H9 (cell line): ENCODE results near the gene FBXO24. TPM values are rescaled to one million over a fixed set of nuclear protein-coding genes. Genes with fewer than 3 reads are reported as not detected.

Experiments used
- DNase-seq: peaks from one replicate; pipeline ENCODE4 v3.0.0-alpha.2; 2017
- H2AFZ ChIP-seq: one replicate; pipeline ENCODE4 v1.6.1; 2013; ENCODE audit warnings: mild to moderate bottlenecking, low read length, control low read depth, moderate library complexity
- H2AK5ac ChIP-seq: 2 replicates; pipeline ENCODE4 v1.6.1; 2013; ENCODE audit warnings: low read length, control low read depth, mixed read lengths; ENCODE audit not compliant: insufficient read length
- H2BK120ac ChIP-seq: one replicate; pipeline ENCODE4 v1.6.1; 2013; ENCODE audit warnings: low read depth, mild to moderate bottlenecking, low read length, control low read depth, inconsistent platforms; ENCODE audit not compliant: poor library complexity, severe bottlenecking
- H2BK12ac ChIP-seq: 2 replicates; pipeline ENCODE4 v1.6.1; 2013; ENCODE audit warnings: low read length, control low read depth, mixed read lengths, low read depth; ENCODE audit not compliant: insufficient read length
- H2BK15ac ChIP-seq: 2 replicates; pipeline ENCODE4 v1.6.1; 2013; ENCODE audit warnings: low read depth, low read length, control low read depth
- H2BK20ac ChIP-seq: one replicate; pipeline ENCODE4 v1.6.1; 2013; ENCODE audit warnings: low read depth, mild to moderate bottlenecking, low read length, control low read depth, inconsistent platforms; ENCODE audit not compliant: poor library complexity, severe bottlenecking
- H2BK5ac ChIP-seq: 2 replicates; pipeline ENCODE4 v1.6.1; 2013; ENCODE audit warnings: low read length, control low read depth, mixed read lengths; ENCODE audit not compliant: insufficient read length
- H3K14ac ChIP-seq: 2 replicates; pipeline ENCODE4 v1.6.1; 2013; ENCODE audit warnings: low read length, control low read depth; ENCODE audit not compliant: insufficient read depth
- H3K18ac ChIP-seq: 2 replicates; pipeline ENCODE4 v1.6.1; 2013; ENCODE audit warnings: low read depth, mild to moderate bottlenecking, mixed read lengths, low read length, control low read depth; ENCODE audit not compliant: insufficient read length
- H3K23ac ChIP-seq: 2 replicates; pipeline ENCODE4 v1.6.1; 2013; ENCODE audit warnings: low read length, control low read depth, mixed read lengths, low read depth; ENCODE audit not compliant: insufficient read length
- H3K23me2 ChIP-seq: 2 replicates; pipeline ENCODE4 v1.6.1; 2013; ENCODE audit warnings: low read depth, mild to moderate bottlenecking, mixed read lengths, low read length, control low read depth; ENCODE audit not compliant: insufficient read length, poor library complexity, severe bottlenecking
- H3K27ac ChIP-seq: 2 replicates; pipeline ENCODE4 v1.5.1; 2013; ENCODE audit warnings: low read length, control low read depth, mixed read lengths, low read depth; ENCODE audit not compliant: insufficient read length
- H3K27me3 ChIP-seq: 2 replicates; pipeline ENCODE4 v1.6.1; 2013; ENCODE audit warnings: low read length, control low read depth, inconsistent platforms; ENCODE audit not compliant: insufficient read depth
- H3K4ac ChIP-seq: 2 replicates; pipeline ENCODE4 v1.6.1; 2013; ENCODE audit warnings: low read depth, mild to moderate bottlenecking, control low read depth, inconsistent platforms, low read length, moderate library complexity
- H3K4me1 ChIP-seq: 2 replicates; pipeline ENCODE4 v1.6.1; 2013; ENCODE audit warnings: low read length, control low read depth, inconsistent platforms; ENCODE audit not compliant: insufficient read depth
- H3K4me2 ChIP-seq: 2 replicates; pipeline ENCODE4 v1.6.1; 2013; ENCODE audit warnings: low read length, control low read depth, mixed read lengths; ENCODE audit not compliant: insufficient read length, insufficient read depth
- H3K56ac ChIP-seq: 2 replicates; pipeline ENCODE4 v1.6.1; 2013; ENCODE audit warnings: low read depth, mild to moderate bottlenecking, mixed read lengths, low read length, control low read depth; ENCODE audit not compliant: insufficient read length
- H3K79me1 ChIP-seq: 2 replicates; pipeline ENCODE4 v1.6.1; 2013; ENCODE audit warnings: low read depth, mild to moderate bottlenecking, moderate library complexity, low read length, control low read depth, inconsistent platforms; ENCODE audit not compliant: insufficient read depth, poor library complexity, severe bottlenecking
- H3K79me2 ChIP-seq: 2 replicates; pipeline ENCODE4 v1.6.1; 2013; ENCODE audit warnings: low read length, control low read depth, inconsistent platforms; ENCODE audit not compliant: insufficient read depth
- H3K9ac ChIP-seq: 2 replicates; pipeline ENCODE4 v1.6.1; 2013; ENCODE audit warnings: low read length, control low read depth, mixed read lengths; ENCODE audit not compliant: insufficient read length; ENCODE audit errors: extremely low read depth
- H3K9me3 ChIP-seq: one replicate; pipeline ENCODE4 v1.6.1; 2013; ENCODE audit warnings: low read depth, low read length, inconsistent platforms; ENCODE audit not compliant: control insufficient read depth
- H3T11ph ChIP-seq: one replicate; pipeline ENCODE4 v1.6.1; 2013; ENCODE audit warnings: mild to moderate bottlenecking, low read length, control low read depth, inconsistent platforms
- H4K20me1 ChIP-seq: one replicate; pipeline ENCODE4 v1.6.1; 2013; ENCODE audit not compliant: control insufficient read depth, insufficient read length, insufficient read depth
- H4K5ac ChIP-seq: 2 replicates; pipeline ENCODE4 v1.6.1; 2013; ENCODE audit warnings: low read depth, mild to moderate bottlenecking, mixed read lengths, low read length, control low read depth; ENCODE audit not compliant: insufficient read length
- H4K8ac ChIP-seq: replicated peaks from 2 replicates; pipeline ENCODE4 v1.6.1; 2013; ENCODE audit warnings: low read length, control low read depth, mixed read lengths, low read depth; ENCODE audit not compliant: insufficient read length
- H4K91ac ChIP-seq: 2 replicates; pipeline ENCODE4 v1.6.1; 2013; ENCODE audit warnings: low read depth, mild to moderate bottlenecking, moderate library complexity, mixed read lengths, low read length, control low read depth; ENCODE audit not compliant: insufficient read length
- H3K27ac Mint-ChIP-seq, 3 experiments: 2 replicates in 2 of 3; 3 replicates in 1 of 3; pipeline ENCODE4 v1.8.0; 2020 to 2021; ENCODE audit warnings: mixed read lengths in 3 of 3, mild to moderate bottlenecking in 1 of 3, moderate library complexity in 1 of 3
- H3K27me3 Mint-ChIP-seq: 2 replicates; pipeline ENCODE4 v1.8.0; 2021; ENCODE audit warnings: low read depth, mild to moderate bottlenecking, moderate library complexity, mixed read lengths
- H3K36me3 Mint-ChIP-seq, 3 experiments: 2 replicates in 2 of 3; 3 replicates in 1 of 3; pipeline ENCODE4 v1.8.0; 2020 to 2021; ENCODE audit warnings: low read depth in 3 of 3, mixed read lengths in 3 of 3; ENCODE audit not compliant: insufficient read depth in 1 of 3
- H3K4me1 Mint-ChIP-seq, 2 experiments: 2 replicates each; pipeline ENCODE4 v1.8.0; 2020; ENCODE audit warnings: mixed read lengths in 2 of 2
- H3K4me3 Mint-ChIP-seq, 2 experiments: 2 replicates in 1 of 2; 3 replicates in 1 of 2; pipeline ENCODE4 v1.8.0; 2020 to 2021; ENCODE audit warnings: mild to moderate bottlenecking in 2 of 2, mixed read lengths in 2 of 2, moderate library complexity in 1 of 2
- H3K9me3 Mint-ChIP-seq, 2 experiments: 2 replicates in 1 of 2; 3 replicates in 1 of 2; pipeline ENCODE4 v1.8.0; 2020; ENCODE audit warnings: mild to moderate bottlenecking in 2 of 2, mixed read lengths in 2 of 2, moderate library complexity in 1 of 2
- WGBS: extraction: QIAGEN DNeasy Blood & Tissue Kit; methylation state at CpG from one replicate; pipeline ENCODE4 v1.1.7; 2013; ENCODE audit warnings: missing lambda C conversion rate, low lambda C conversion rate, mixed read lengths; ENCODE audit not compliant: insufficient read length; ENCODE audit errors: extremely low coverage; 5-methylcytosine and 5-hydroxymethylcytosine counted together
- total RNA-seq: library from RNA; stranded (reverse); gene quantifications from 2 replicates; pipeline ENCODE4 v1.2.1, GENCODE V29; 2021
- TF ChIP-seq, protein P1 (sequence below): fragments of 200-600 bp; sonication (generic); conservative IDR thresholded peaks from 3 replicates; pipeline ENCODE4 v1.8.0; 2021; ENCODE audit warnings: antibody characterized with exemption, mild to moderate bottlenecking

Gene FBXO24
- total RNA-seq, 1 experiment from 2014 or later = 0.85 TPM

DNA sequence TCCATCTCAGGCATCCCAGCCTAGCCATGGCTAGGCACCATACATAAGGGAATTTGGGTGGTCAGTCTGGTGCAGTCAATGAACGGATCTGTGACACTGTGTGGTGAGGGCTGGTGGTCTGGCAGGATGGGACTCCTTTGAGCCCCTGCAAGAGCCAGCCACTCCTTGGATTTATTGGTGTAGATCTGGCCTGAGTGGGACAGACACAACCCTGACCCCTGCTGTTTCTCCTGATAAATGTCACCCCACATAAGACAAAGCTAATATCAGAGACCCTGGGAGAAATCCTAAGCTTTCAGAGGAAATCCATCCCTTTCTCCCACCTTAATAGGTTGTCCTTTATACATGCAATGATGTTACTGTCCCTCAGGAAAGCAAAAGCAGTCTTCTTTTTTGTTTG, 2.3 kb downstream of the FBXO24 start:
- H2BK12ac ChIP-seq = no peak overlapping the region
- H2BK5ac ChIP-seq = no peak overlapping the region
- H2BK15ac ChIP-seq = no peak overlapping the region
- peaks cover 33 to 39% of the 10 kb centered on the region in 2 experiments for H3K4me1 Mint-ChIP-seq
- no peaks in the 10 kb centered on the region for H4K20me1 ChIP-seq
- no peak overlapping the region for H3K27ac ChIP-seq
- no peaks in the 10 kb centered on the region for H3K27me3 ChIP-seq
- H3K14ac ChIP-seq = no peak overlapping the region
- H4K8ac ChIP-seq = no peak overlapping the region
- H3K9me3 ChIP-seq = no peaks in the 10 kb centered on the region
- H3K4ac ChIP-seq = no peak overlapping the region
- H4K91ac ChIP-seq = no peak overlapping the region
- H3K9ac ChIP-seq = no peak overlapping the region
- no peak overlapping the region for H3K23ac ChIP-seq
- no peak overlapping the region for H3T11ph ChIP-seq
- no CpG with 5 or more reads among the region's 1 CpG for WGBS
- H3K79me2 ChIP-seq = no peaks in the 10 kb centered on the region
- peaks cover 36% of the 10 kb centered on the region for H3K27me3 Mint-ChIP-seq
- H3K23me2 ChIP-seq = peaks cover 8% of the 10 kb centered on the region
- H4K5ac ChIP-seq = no peak overlapping the region
- H2BK20ac ChIP-seq = no peak overlapping the region
- H3K56ac ChIP-seq = no peak overlapping the region
- no peak for DNase-seq
- peaks cover 0 to 9% (median 5%) of the 10 kb centered on the region in 3 experiments; a peak in 2 of 7 replicates for H3K36me3 Mint-ChIP-seq
- H3K27ac Mint-ChIP-seq = no peak overlapping the region; a peak in 1 of 7 replicates
- no peak overlapping the region for H2BK120ac ChIP-seq
- no peaks in the 10 kb centered on the region for H3K9me3 Mint-ChIP-seq
- no peak overlapping the region for H2AK5ac ChIP-seq
- H3K4me1 ChIP-seq = peaks cover 7% of the 10 kb centered on the region; the same call in 1 of the 2 replicates
- H3K18ac ChIP-seq = no peak overlapping the region
- no peak overlapping the region for H3K4me2 ChIP-seq
- H3K79me1 ChIP-seq = no peaks in the 10 kb centered on the region
- TF ChIP-seq, protein P1, sequence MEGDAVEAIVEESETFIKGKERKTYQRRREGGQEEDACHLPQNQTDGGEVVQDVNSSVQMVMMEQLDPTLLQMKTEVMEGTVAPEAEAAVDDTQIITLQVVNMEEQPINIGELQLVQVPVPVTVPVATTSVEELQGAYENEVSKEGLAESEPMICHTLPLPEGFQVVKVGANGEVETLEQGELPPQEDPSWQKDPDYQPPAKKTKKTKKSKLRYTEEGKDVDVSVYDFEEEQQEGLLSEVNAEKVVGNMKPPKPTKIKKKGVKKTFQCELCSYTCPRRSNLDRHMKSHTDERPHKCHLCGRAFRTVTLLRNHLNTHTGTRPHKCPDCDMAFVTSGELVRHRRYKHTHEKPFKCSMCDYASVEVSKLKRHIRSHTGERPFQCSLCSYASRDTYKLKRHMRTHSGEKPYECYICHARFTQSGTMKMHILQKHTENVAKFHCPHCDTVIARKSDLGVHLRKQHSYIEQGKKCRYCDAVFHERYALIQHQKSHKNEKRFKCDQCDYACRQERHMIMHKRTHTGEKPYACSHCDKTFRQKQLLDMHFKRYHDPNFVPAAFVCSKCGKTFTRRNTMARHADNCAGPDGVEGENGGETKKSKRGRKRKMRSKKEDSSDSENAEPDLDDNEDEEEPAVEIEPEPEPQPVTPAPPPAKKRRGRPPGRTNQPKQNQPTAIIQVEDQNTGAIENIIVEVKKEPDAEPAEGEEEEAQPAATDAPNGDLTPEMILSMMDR = peak; percentile 18; the same call in 1 of the 3 replicates
- H3K4me3 Mint-ChIP-seq = peak overlapping the region; percentile 90 to 98
- no peak overlapping the region for H2AFZ ChIP-seq
